ENCODE data around the gene MYH11.
A peak's percentile ranks its signal among the peaks of the same experiment; 100 is the strongest.

Gene MYH11

DNA sequence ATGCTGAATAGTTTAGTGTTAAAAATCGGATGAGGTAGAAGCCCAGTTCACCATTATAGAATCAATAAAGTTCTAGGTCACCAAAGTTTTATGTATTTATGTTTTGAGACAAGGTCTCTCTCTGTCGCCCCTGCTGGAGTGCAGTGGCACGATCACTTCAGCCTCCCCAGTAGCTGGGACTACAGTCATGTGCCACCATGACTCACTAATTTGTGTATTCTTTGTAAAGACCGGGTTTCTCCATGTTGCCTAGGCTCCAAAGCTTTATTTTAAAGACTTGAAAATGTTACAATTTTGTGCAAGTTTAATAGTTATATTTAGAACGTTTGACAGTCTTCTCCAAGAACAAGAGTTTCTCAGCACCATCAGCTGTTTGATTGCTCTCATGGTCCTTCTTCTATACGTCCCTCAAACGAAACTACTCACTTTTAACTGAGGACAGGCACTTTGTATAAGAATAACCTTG, 174.7 kb downstream of the MYH11 start:
- H3K36me3 ChIP-seq (replicated peaks; ENCODE audit: low read depth, low read length) = peaks cover 52% of the 10 kb centered on the region
- H3K27ac ChIP-seq (ENCODE audit: low read length) = peak overlapping the region; percentile 35
- H3K79me2 ChIP-seq (ENCODE audit: low read length) = peaks cover 49% of the 10 kb centered on the region
- H2AFZ ChIP-seq (ENCODE audit: low read depth, low read length) = no peak overlapping the region
- H3K4me1 ChIP-seq (ENCODE audit: low read length) = peaks cover 16% of the 10 kb centered on the region
- H3K4me3 ChIP-seq (ENCODE audit: low read length) = no peak overlapping the region
- no peaks in the 10 kb centered on the region for H3K9me3 ChIP-seq (ENCODE audit: insufficient read depth, low read length)
- no peak overlapping the region for H3K9ac ChIP-seq (ENCODE audit: low read length)
- H4K20me1 ChIP-seq (ENCODE audit: insufficient read depth, low read length) = peaks cover 5% of the 10 kb centered on the region; the same call in 1 of the 2 replicates
- no peaks in the 10 kb centered on the region for H3K27me3 ChIP-seq (ENCODE audit: low read depth, low read length)
- TF ChIP-seq EZH2phosphoT487 (IDR thresholded peaks at IDR 0.05; ENCODE audit: low read depth) (no peak), CTCF (IDR thresholded peaks at IDR 0.05; ENCODE audit: low read depth, low read length) (peak; percentile 51)
- peak overlapping the region; percentile 19 for H3K4me2 ChIP-seq (ENCODE audit: low read length)

DNA sequence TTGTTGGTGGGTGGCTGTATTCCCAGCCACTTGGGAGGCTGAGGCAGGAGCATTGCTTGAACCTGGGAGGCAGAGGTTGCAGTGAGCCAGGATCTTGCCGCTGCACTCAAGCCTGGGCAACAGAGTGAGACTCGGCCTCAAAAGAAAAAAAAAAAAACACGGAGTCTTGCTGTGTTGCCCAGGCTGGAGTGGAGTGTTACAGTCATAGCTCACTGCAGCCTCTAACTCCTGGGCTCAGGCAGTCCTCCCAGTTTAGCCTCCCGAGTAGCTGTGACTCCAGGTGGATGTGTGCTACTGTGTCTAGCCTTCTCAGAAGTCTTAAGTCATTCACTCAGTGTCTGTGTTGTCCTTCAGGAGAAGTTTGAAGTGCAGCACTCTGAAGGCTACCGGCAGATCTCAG, 179.4 kb downstream of the MYH11 start:
- H2AFZ ChIP-seq (ENCODE audit: low read depth, low read length) = no peak overlapping the region
- no peak overlapping the region for H3K27ac ChIP-seq (ENCODE audit: low read length)
- H3K9me3 ChIP-seq (ENCODE audit: insufficient read depth, low read length) = no peaks in the 10 kb centered on the region
- H3K4me1 ChIP-seq (ENCODE audit: low read length) = peaks cover 16% of the 10 kb centered on the region
- H4K20me1 ChIP-seq (ENCODE audit: insufficient read depth, low read length) = 0 out of 2 replicates have a peak, but pooled peaks cover 15% of the 10 kb centered on the region
- no peak overlapping the region for H3K9ac ChIP-seq (ENCODE audit: low read length)
- no peaks in the 10 kb centered on the region for H3K27me3 ChIP-seq (ENCODE audit: low read depth, low read length)
- no peak for TF ChIP-seq EZH2phosphoT487 (IDR thresholded peaks at IDR 0.05; ENCODE audit: low read depth)
- no peak for TF ChIP-seq CTCF (IDR thresholded peaks at IDR 0.05; ENCODE audit: low read depth, low read length)
- peaks cover 66% of the 10 kb centered on the region for H3K79me2 ChIP-seq (ENCODE audit: low read length)
- H3K4me3 ChIP-seq (ENCODE audit: low read length) = no peak overlapping the region
- no peak overlapping the region for H3K4me2 ChIP-seq (ENCODE audit: low read length)
- peaks cover 46% of the 10 kb centered on the region for H3K36me3 ChIP-seq (replicated peaks; ENCODE audit: low read depth, low read length)

GRCh38 chr16:15676506-15676905, 180.3 kb downstream of the MYH11 start:
- Histone ChIP-seq H3K27ac (ENCODE audit: low read length) (no peak overlapping the region), H3K9me3 (ENCODE audit: insufficient read depth, low read length) (no peaks in the 10 kb centered on the region), H3K27me3 (ENCODE audit: low read depth, low read length) (no peaks in the 10 kb centered on the region), H2AFZ (ENCODE audit: low read depth, low read length) (no peak overlapping the region), H3K9ac (ENCODE audit: low read length) (no peak overlapping the region), H3K4me2 (ENCODE audit: low read length) (no peak overlapping the region), H3K36me3 (replicated peaks; ENCODE audit: low read depth, low read length) (peaks cover 41% of the 10 kb centered on the region), H3K4me3 (ENCODE audit: low read length) (no peak overlapping the region), H3K4me1 (ENCODE audit: low read length) (peaks cover 7% of the 10 kb centered on the region), H3K79me2 (ENCODE audit: low read length) (peaks cover 60% of the 10 kb centered on the region), H4K20me1 (ENCODE audit: insufficient read depth, low read length) (0 out of 2 replicates have a peak, but pooled peaks cover 15% of the 10 kb centered on the region)
- TF ChIP-seq EZH2phosphoT487 (IDR thresholded peaks at IDR 0.05; ENCODE audit: low read depth) = no peak

- H3K27ac ChIP-seq (ENCODE audit: low read length) = no peak overlapping the region
- H2AFZ ChIP-seq (ENCODE audit: low read depth, low read length) = no peak overlapping the region
Observed at GRCh38 chr16:15674571-15674970, 182.3 kb downstream of the MYH11 start.

More at GRCh38 chr16:15674571-15674970, 182.3 kb downstream of the MYH11 start:
- Histone ChIP-seq H4K20me1 (ENCODE audit: insufficient read depth, low read length) (0 out of 2 replicates have a peak, but pooled peaks cover 15% of the 10 kb centered on the region), H3K9me3 (ENCODE audit: insufficient read depth, low read length) (no peaks in the 10 kb centered on the region), H3K79me2 (ENCODE audit: low read length) (peaks cover 56% of the 10 kb centered on the region), H3K4me1 (ENCODE audit: low read length) (no peaks in the 10 kb centered on the region), H3K4me2 (ENCODE audit: low read length) (no peak overlapping the region), H3K36me3 (replicated peaks; ENCODE audit: low read depth, low read length) (peaks cover 38% of the 10 kb centered on the region), H3K27me3 (ENCODE audit: low read depth, low read length) (no peaks in the 10 kb centered on the region), H3K4me3 (ENCODE audit: low read length) (no peak overlapping the region), H3K9ac (ENCODE audit: low read length) (no peak overlapping the region)
- no peak for TF ChIP-seq CTCF (IDR thresholded peaks at IDR 0.05; ENCODE audit: low read depth, low read length)
- no peak for TF ChIP-seq EZH2phosphoT487 (IDR thresholded peaks at IDR 0.05; ENCODE audit: low read depth)
